Heart left ventricle (tissue), 13 donors: ENCODE measurements around the gene SIL1.

Source experiments
- CTCF ChIP-seq, 12 donors: fragments of 200-600 bp; sonication (generic) in 4 of 12; IDR thresholded peaks; one replicate each; pipeline versions ENCODE4 v1.5.0 to v1.8.0; 2018 to 2022; ENCODE audit warnings: antibody characterized with exemption in 12 of 12, mild to moderate bottlenecking in 5 of 12
- POLR2A ChIP-seq, 2 donors: fragments of 450-650 bp; IDR thresholded peaks; one replicate each; pipeline ENCODE4 v1.6.1; 2017; ENCODE audit warnings: antibody characterized with exemption in 2 of 2, mild to moderate bottlenecking in 2 of 2, moderate library complexity in 2 of 2
- donor health status: ischemic (EF 13 %, LVEDD 7.1; RV severe dilation, severe dysfunction).
- donor health status: DM: no; HTN: yes; CAD: no.
- donor health status: DM: no; HTN: no; CAD: no.
- donor health status: ischemic (EF 25% LVEDD 6.9; RV normal size, moderate dysfunction).
- donor health status: ischemic (EF 25% LVEDD 5.7; RV mildly dilated, moderate dysfunction).
- donor health status: ischemic (EF 35%, LVEDD 5.7; RV mildly dilated, moderate dysfunction).
- donor health status: nonischemic (EF 11% LVEDD 7.7; RV severe dilation, severe dysfunction).
- donor health status: DM: yes; HTN: yes; CAD: no.
- donor health status: PGD.
- donor health status: ischemic (EF 29% LVEDD 5.4; RV normal size, mild dysfunction).
- donor health status: nonischemic (EF 23%, LVEDD 6.1; RV moderate dilation, normal function).

GRCh38 chr5:138978080-138978479, 220.1 kb downstream of the SIL1 start:
- no peak for TF ChIP-seq CTCF (IDR thresholded peaks at IDR 0.05)
- no peak for TF ChIP-seq POLR2A (IDR thresholded peaks at IDR 0.05)
